ENCODE data around the gene STN1. TPM values are rescaled to one million over a fixed set of nuclear protein-coding genes. Genes with fewer than 3 reads are reported as not detected.

Gene STN1
- total RNA-seq, 1 donor from 2014 or later = 32.6 TPM

- DNase-seq = no peak
Observed at GRCh38 chr10:103929381-103929921, 11.5 kb upstream of the STN1 start.

- DNase-seq = no peak
Observed at GRCh38 chr10:103928784-103929183, 10.8 kb upstream of the STN1 start.

GRCh38 chr10:103926722-103927319 lies 8.8 kb upstream of the STN1 start:
- no peak for DNase-seq

GRCh38 chr10:103925591-103925990 lies 7.6 kb upstream of the STN1 start:
- no peak for DNase-seq

GRCh38 chr10:103923502-103923901 lies 5.5 kb upstream of the STN1 start:
- DNase-seq = no peak

GRCh38 chr10:103922659-103923058 lies 4.7 kb upstream of the STN1 start:
- DNase-seq = no peak

- DNase-seq = no peak
Observed at GRCh38 chr10:103921750-103922195, 3.8 kb upstream of the STN1 start.

- DNase-seq = no peak
Observed at GRCh38 chr10:103921248-103921647, 3.3 kb upstream of the STN1 start.

- DNase-seq = no peak
Observed at GRCh38 chr10:103919648-103920025, 1.7 kb upstream of the STN1 start.

GRCh38 chr10:103917302-103918052 lies 507 bp downstream of the STN1 start:
- DNase-seq = no peak

- no peak for DNase-seq
Observed at GRCh38 chr10:103916876-103917275, 1.1 kb downstream of the STN1 start.

- no peak for DNase-seq
Observed at GRCh38 chr10:103916254-103916653, 1.7 kb downstream of the STN1 start.

GRCh38 chr10:103915796-103916195 lies 2.2 kb downstream of the STN1 start:
- DNase-seq = no peak

GRCh38 chr10:103912759-103913158 lies 5.2 kb downstream of the STN1 start:
- no peak for DNase-seq

GRCh38 chr10:103911021-103911459 lies 6.9 kb downstream of the STN1 start:
- DNase-seq = no peak

- DNase-seq = no peak
Observed at GRCh38 chr10:103910442-103911012, 7.5 kb downstream of the STN1 start.

GRCh38 chr10:103905441-103905840 lies 12.5 kb downstream of the STN1 start:
- DNase-seq = no peak

GRCh38 chr10:103901299-103901698 lies 16.7 kb downstream of the STN1 start:
- DNase-seq = no peak

- no peak for DNase-seq
Observed at GRCh38 chr10:103899312-103899711, 18.7 kb downstream of the STN1 start.

GRCh38 chr10:103897241-103897774 lies 20.7 kb downstream of the STN1 start:
- DNase-seq = no peak

GRCh38 chr10:103896225-103896624 lies 21.8 kb downstream of the STN1 start:
- no peak for DNase-seq

GRCh38 chr10:103895411-103896186 lies 22.4 kb downstream of the STN1 start:
- DNase-seq = no peak
